NCI-H2081 treated with DMSO at 0.1 percent for 48 hours (cell line): ENCODE results near the gene WAC.

Experiments
- DNase-seq: peaks from one replicate; lab custom pipeline; 2025; lab: John Stamatoyannopoulos, UW

The WAC gene

GRCh38 chr10:28530751-28531150, 2.2 kb upstream of the WAC start:
- DNase-seq: no peak

- no peak for DNase-seq
These were observed 257 bp downstream of the WAC start for GRCh38 chr10:28533186-28533564.

DNA sequence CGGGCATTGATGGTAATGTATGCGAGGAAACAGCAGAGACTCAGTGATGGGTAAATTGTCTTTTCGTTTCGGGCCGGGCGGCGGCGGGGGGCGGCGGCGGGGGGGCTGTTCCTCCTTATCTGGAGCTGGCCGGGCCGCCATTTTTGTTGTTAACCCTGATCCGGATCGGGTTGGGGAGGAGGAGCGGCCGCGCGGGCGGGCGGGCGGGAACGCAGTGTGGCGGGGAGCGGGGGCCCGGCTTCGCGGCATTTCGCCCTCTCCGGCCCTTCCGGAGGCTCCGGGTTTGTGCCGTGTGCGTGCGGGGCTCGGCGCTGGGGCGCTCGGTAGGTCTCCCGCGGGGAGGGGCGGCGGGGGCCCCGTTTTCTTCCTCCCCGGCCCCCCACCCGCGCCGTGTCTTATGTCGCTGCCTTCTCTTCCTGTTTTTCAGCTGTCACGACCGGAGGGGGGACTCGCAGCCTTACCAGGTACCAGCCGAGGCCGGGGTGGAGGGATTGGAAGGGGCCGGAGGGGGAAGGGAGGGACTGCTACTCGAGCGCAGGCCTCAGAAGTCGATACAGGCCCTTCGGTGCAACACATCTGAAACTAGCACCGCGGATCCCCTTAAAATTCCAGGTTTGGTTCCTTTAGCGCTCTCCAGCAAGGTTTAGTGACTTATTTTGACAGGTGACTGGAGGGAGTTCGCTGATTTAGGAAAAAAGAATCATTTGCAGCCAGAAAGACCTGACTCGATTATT, 820 bp downstream of the WAC start:
- DNase-seq: no peak

- DNase-seq: no peak
These were observed 2.9 kb downstream of the WAC start for GRCh38 chr10:28535846-28536245.

- no peak for DNase-seq
These were observed 5.7 kb downstream of the WAC start for GRCh38 chr10:28538595-28538994.

GRCh38 chr10:28540145-28540544, 7.2 kb downstream of the WAC start:
- DNase-seq: no peak

DNA sequence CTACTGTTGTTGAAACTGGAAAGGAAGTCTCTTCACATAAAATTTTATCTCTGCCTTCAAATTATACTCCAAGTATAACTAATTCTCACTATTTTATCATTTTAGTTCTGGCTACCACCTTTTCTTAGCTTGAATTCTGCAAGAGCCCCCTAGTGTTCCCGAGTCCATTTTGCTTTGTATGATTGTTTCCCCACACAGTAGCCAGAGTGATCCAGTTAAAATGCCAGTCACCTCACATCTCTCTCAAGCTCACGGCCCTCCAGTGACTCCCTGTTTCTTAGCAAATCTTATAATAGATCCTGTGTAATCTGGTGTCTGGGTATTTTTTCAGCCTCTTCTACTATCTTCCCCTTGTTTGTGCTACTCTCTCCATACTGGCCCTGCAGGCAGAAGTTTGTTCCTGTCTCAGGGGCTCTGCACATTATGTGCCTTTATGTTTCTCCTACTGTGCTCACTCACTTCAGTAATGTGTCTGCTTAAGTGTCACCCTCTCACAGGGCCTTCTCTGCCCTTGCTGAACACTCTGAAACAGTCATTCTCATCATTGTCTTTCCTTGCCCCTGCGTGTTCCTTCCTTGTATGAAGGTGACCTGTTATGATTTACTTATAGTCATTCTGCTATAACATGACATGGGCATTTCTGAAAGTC, 8.9 kb downstream of the WAC start:
- no peak for DNase-seq

DNA sequence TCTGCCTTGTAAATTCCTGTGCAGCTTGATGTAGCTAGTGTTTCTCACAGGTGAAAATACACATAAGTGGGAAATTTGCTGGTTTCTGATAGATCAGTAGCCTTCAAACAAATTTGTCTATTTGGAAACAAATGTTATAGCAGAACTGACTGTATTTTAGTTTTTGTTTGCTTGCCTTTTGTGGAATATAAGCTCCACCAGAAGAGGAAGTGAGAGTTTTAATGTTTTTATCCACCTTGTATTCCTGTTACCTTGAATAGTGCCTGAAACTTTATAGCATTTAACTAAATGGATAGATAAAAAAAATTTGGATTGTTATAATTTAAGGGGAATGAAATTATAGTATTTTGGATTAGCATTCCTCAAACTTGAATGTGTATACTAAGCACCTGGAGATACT, 9.8 kb downstream of the WAC start:
- DNase-seq: no peak

DNA sequence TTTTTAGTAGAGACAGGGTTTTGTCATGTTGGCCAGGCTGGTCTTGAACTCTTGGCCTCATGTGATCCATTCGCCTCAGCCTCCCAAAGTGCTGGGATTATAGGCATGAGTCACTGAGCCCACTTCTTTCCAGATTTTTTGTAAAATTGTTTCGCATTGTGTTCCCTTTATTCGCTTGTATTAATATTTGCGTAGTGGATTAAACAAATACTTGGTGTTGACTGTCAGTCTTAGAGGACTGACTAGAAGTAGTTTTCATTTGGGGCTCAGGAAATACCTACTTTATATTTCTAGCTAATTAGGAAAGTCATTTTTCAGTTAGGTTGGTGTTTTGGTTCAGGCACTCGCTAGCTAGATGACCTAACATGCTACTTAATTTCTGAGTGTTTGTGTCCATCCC, 11.1 kb downstream of the WAC start:
- DNase-seq: no peak

DNA sequence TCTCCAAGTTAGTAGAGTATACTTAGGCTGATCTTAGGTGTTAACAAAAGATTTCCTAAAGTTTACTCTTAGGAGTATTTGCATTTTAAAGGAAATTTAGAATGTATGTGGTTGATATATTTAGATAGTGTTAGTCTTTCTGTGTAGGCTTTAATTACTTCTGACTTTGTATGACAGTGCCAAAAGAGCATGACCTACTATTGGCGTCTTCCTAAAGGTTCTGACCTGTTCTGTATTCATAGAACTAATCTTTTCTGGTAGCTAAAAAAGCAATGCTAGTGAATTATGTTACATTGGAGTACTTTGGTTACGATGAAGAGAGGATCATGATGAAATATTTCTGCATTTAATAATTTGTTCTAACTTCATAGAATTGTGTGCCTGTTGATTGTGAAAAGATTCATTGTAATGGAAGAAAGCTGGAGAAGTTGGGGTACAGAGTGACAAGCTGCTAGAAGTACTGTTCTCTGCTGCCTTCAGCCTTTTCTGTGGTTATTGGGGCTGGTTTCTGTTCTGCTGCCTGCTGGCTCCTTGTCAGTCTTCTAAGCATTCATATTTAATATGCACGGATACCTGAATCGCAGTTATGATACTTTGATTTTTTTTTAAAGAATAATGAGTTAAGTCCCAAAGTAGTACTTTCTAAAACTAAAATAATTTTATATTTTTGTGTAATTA, 13.2 kb downstream of the WAC start:
- no peak for DNase-seq

- no peak for DNase-seq
These were observed 16.0 kb downstream of the WAC start for GRCh38 chr10:28548781-28549498.

DNA sequence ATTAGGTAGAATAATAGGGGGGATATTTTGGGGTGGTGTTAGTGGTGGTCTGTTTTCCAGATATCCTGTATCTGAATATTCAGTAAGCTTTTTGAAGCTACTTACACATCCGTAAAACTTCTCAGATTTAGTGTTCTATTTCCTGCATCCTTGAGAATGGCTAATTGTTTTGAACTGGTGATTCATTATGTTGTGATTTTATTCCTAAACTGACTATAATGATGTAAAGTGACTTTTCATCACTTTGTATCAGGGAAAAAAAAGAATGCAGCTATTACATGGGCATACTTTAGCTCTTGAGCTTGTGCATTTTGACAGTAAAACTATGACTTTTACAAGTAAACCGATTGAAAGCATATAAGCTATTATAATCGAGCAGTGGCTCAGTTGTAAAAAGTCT, 18.2 kb downstream of the WAC start:
- DNase-seq: no peak

DNA sequence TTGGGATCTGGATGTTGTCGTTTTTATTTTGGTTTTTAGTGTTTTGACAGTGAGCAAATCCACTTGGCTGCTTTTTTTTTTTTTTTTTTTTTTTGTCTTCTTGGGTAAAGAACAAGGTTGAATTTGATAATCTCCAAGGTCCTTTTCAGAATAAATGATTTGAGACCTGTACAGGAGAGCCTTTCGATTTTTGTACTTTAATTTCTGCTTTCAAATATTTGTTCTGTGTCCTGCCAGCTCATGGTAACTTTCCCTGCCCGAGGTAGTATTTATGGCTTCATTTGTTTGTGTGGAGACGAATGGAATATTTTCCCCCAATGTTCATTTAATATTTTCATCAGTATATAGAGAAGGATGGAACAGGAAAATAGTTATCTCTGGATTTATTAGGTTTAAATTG, 19.9 kb downstream of the WAC start:
- DNase-seq: no peak

DNA sequence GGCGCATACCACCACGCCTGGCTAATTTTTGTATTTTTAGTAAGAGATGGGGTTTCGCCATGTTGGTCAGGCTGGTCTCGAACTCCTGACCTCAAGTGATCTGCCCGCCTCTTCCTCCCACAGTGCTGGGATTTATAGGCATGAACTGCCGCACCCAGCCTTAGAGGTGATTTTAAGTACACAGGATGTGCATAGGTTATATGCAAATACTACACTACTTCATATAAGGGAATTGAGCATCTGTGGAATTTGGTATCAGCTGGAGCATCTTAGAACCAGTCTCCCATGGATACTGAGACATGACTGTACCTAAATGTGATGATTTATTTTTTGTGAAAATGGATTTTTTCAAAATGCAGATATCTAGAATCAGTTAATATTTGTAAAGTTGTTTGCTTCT, 21.1 kb downstream of the WAC start:
- DNase-seq: no peak

DNA sequence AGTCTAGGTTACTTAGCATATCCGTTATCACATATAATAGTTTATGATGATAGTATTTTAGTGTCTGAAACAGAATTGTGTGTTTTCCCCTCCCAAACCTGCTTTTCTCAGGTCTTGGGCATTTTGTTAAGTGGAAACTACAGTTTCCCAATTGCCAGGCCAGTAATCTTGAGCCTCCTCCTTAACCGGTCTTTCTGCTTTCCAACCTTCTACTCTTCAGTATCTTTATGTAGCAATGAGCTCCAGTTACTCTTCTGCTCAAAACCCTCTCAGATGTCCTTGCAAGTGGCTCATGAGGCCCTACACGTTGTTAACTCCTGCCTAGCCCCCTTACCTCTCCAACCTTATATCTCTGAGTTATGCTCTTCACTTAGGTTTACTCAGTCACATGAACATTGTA, 22.0 kb downstream of the WAC start:
- DNase-seq: no peak

GRCh38 chr10:28555358-28555757, 22.4 kb downstream of the WAC start:
- no peak for DNase-seq

DNA sequence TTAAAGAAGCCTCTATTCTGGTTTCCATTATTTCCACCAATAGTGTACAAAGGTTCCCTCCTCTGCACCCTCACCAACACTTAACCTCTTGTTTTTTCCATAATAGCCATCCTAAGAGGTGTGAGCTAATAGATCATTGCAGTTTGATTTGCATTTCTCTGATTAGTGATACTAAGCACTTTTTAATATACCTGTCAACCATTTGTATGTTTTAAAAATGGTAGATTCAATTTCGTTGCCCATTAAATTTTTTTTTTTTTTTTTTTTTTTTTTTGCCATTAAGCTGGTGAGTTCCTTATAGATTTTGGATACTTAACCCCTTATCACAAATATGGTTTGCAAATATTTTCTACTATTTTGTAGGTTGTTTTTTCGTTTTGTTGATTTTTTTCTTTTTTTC, 23.2 kb downstream of the WAC start:
- DNase-seq: no peak

- no peak for DNase-seq
These were observed 25.3 kb downstream of the WAC start for GRCh38 chr10:28558186-28558585.

GRCh38 chr10:28558923-28559508, 26.1 kb downstream of the WAC start:
- DNase-seq: no peak

- no peak for DNase-seq
These were observed 26.7 kb downstream of the WAC start for GRCh38 chr10:28559618-28560017.

GRCh38 chr10:28560617-28561016, 27.7 kb downstream of the WAC start:
- DNase-seq: no peak

- DNase-seq: no peak
These were observed 28.6 kb downstream of the WAC start for GRCh38 chr10:28561531-28561930.
